ENCODE data around the gene AGL. TPM values are rescaled to one million over a fixed set of nuclear protein-coding genes. Genes with fewer than 3 reads are reported as not detected.

The AGL gene
- total RNA-seq, 1 donor from 2014 or later: 23.4 TPM

- Histone ChIP-seq H3K4me3 (no peak overlapping the region), H3K4me2 (no peak overlapping the region), H3K4me1 (no peaks in the 10 kb centered on the region), H3K27me3 (no peaks in the 10 kb centered on the region), H4K20me1 (ENCODE audit: low read depth) (no peaks in the 10 kb centered on the region), H2AFZ (replicated peaks) (no peak overlapping the region), H3F3A (ENCODE audit: low read depth) (no peaks in the 10 kb centered on the region), H3K9me3 (ENCODE audit: low read depth) (no peaks in the 10 kb centered on the region), H3K36me3 (peaks cover 3% of the 10 kb centered on the region), H3K27ac (no peak overlapping the region), H3K9ac (no peak overlapping the region), H3K79me2 (ENCODE audit: low read depth) (no peaks in the 10 kb centered on the region)
- Mint-ChIP-seq H3K9me3 (no peaks in the 10 kb centered on the region), H3K36me3 (peaks cover 2% of the 10 kb centered on the region), H3K4me1 (no peaks in the 10 kb centered on the region), H3K27ac (no peak overlapping the region), H3K27me3 (ENCODE audit: insufficient read depth, low read depth) (no peaks in the 10 kb centered on the region), H3K4me3 (no peak overlapping the region)
- no peak for DNase-seq (ENCODE audit: low spot score)
- TF ChIP-seq CTCF (IDR thresholded peaks at IDR 0.05): no peak
- no peak for TF ChIP-seq EZH2phosphoT487 (IDR thresholded peaks at IDR 0.05)
- no peak for TF ChIP-seq EZH2 (IDR thresholded peaks at IDR 0.05)
Observed at GRCh38 chr1:99867682-99868081, 17.5 kb downstream of the AGL start.

GRCh38 chr1:99869304-99869703 lies 19.1 kb downstream of the AGL start:
- Mint-ChIP-seq H3K9me3 (no peaks in the 10 kb centered on the region), H3K4me1 (no peaks in the 10 kb centered on the region), H3K36me3 (no peaks in the 10 kb centered on the region), H3K27ac (no peak overlapping the region), H3K27me3 (ENCODE audit: insufficient read depth, low read depth) (no peaks in the 10 kb centered on the region), H3K4me3 (no peak overlapping the region)
- Histone ChIP-seq H3K79me2 (ENCODE audit: low read depth) (no peaks in the 10 kb centered on the region), H2AFZ (replicated peaks) (no peak overlapping the region), H3K27me3 (no peaks in the 10 kb centered on the region), H4K20me1 (ENCODE audit: low read depth) (no peaks in the 10 kb centered on the region), H3K9ac (no peak overlapping the region), H3K4me2 (no peak overlapping the region), H3K27ac (no peak overlapping the region), H3K36me3 (peaks cover 3% of the 10 kb centered on the region), H3F3A (ENCODE audit: low read depth) (no peaks in the 10 kb centered on the region), H3K9me3 (ENCODE audit: low read depth) (no peaks in the 10 kb centered on the region), H3K4me3 (no peak overlapping the region), H3K4me1 (no peaks in the 10 kb centered on the region)
- no peak for DNase-seq (ENCODE audit: low spot score)
- no peak for TF ChIP-seq EZH2 (IDR thresholded peaks at IDR 0.05)
- no peak for TF ChIP-seq EZH2phosphoT487 (IDR thresholded peaks at IDR 0.05)
- TF ChIP-seq CTCF (IDR thresholded peaks at IDR 0.05): no peak

- H3F3A ChIP-seq (ENCODE audit: low read depth): no peaks in the 10 kb centered on the region
- H3K27me3 Mint-ChIP-seq (ENCODE audit: insufficient read depth, low read depth): no peaks in the 10 kb centered on the region
- no peaks in the 10 kb centered on the region for H3K4me1 Mint-ChIP-seq
- peaks cover under 1% of the 10 kb centered on the region for H3K36me3 ChIP-seq
- DNase-seq (ENCODE audit: low spot score): no peak
- no peaks in the 10 kb centered on the region for H4K20me1 ChIP-seq (ENCODE audit: low read depth)
- H3K9me3 ChIP-seq (ENCODE audit: low read depth): no peaks in the 10 kb centered on the region
- no peak overlapping the region for H3K4me3 ChIP-seq
- H3K4me1 ChIP-seq: no peaks in the 10 kb centered on the region
- H3K79me2 ChIP-seq (ENCODE audit: low read depth): no peaks in the 10 kb centered on the region
- no peak overlapping the region for H3K9ac ChIP-seq
- H3K27ac Mint-ChIP-seq: no peak overlapping the region
- TF ChIP-seq CTCF (IDR thresholded peaks at IDR 0.05) (no peak), EZH2phosphoT487 (IDR thresholded peaks at IDR 0.05) (no peak), EZH2 (IDR thresholded peaks at IDR 0.05) (no peak)
- no peak overlapping the region for H3K4me3 Mint-ChIP-seq
- H3K9me3 Mint-ChIP-seq: no peaks in the 10 kb centered on the region
- H3K4me2 ChIP-seq: no peak overlapping the region
- no peak overlapping the region for H2AFZ ChIP-seq (replicated peaks)
- H3K36me3 Mint-ChIP-seq: no peaks in the 10 kb centered on the region
- no peak overlapping the region for H3K27ac ChIP-seq
- no peaks in the 10 kb centered on the region for H3K27me3 ChIP-seq
Observed at GRCh38 chr1:99869723-99870122, 19.6 kb downstream of the AGL start.

Measured in neural progenitor cell (in vitro differentiated cells).